NCI-H2107 treated with DMSO at 0.1 percent for 48 hours (cell line): Measurements from ENCODE around the gene C1orf167.

Experiments
- DNase-seq: peaks from one replicate; lab custom pipeline; 2025; ENCODE audit not compliant: unreplicated experiment; lab: John Stamatoyannopoulos, UW

Gene C1orf167

DNA sequence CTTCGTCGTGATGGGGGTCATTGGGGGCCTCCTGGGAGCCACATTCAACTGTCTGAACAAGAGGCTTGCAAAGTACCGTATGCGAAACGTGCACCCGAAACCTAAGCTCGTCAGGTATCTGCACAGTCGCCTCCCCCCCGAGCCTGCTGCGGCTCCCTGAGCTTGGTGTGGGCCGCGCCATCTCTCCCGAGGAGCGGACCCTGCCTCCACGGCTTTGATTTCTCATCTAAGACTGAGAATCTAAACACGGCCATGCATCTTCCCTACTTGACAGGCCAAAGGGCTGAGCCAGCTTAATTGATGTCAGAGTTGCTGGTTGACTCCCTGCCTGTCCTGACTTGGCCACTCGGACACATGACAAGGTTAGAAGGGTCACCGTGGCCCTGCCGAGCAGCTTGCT lies 66.5 kb downstream of the C1orf167 start:
- no peak for DNase-seq

DNA sequence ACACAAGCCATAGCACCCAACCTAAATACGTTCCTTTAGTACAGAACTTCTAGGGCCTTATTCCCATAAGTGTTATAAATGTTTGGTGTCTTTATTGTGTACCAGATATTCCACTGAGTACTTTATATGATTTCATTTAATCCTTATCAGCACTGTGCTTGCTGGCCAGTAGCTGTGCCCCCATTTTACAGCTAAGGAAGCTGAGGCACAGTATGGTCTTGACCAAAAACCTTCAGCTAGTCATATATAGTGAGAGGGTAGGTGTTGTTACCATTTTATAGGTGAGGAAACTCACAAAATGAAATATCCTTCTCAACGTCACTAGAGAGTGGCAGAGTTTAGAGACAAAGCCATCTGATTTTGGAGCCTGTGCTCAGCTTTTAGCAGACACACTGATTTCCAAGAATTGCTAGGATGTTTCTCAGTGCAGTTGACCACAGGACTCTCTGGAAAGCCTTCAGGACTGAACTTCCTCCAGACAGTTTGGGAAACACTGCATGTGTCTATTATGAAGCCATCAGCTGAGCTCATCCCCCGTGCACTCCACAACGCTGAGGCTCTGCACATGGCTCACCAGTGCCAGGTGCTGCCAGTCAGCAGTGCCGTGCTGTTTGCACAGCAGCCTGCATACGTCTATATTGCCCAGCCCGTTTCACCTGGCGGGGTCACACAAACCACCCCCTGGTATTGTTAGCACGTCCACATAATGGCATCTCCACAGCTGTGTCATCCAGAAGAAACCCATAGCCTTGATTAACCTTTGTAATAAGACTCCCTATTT lies 70.1 kb downstream of the C1orf167 start:
- DNase-seq, result peak; percentile 80

DNA sequence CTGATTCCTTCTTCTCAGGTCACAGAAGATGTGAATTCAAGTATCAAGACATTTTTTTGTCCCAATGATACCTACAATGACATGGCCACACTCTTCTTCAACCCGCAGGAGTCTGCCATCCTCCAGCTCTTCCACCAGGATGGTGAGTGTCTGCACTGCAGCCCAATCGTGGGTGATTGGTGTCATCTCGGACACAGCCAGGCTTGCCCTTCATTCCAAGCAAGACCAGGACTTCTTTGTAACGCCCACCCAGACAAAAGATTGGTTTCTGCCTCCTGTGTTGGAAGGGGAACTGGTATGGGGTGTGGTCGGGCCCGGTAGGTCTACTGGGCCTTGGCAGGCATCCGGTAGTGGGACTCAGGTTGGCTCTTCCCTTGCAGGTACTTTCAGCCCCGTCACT lies 71.5 kb downstream of the C1orf167 start:
- no peak for DNase-seq

DNA sequence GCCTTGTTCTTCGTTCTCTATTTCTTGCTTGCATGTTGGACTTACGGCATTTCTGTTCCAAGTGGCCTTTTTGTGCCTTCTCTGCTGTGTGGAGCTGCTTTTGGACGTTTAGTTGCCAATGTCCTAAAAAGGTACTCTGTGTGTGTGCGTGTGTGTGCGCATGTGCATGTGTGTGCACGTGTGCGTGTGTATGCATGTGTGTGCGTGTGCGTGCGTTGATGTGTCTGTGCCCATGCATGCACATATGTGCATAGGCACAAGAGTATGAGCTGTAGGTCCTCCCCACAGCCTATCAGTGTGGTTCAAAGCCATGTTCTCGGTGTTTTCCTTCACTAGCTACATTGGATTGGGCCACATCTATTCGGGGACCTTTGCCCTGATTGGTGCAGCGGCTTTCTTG lies 71.9 kb downstream of the C1orf167 start:
- no peak for DNase-seq

DNA sequence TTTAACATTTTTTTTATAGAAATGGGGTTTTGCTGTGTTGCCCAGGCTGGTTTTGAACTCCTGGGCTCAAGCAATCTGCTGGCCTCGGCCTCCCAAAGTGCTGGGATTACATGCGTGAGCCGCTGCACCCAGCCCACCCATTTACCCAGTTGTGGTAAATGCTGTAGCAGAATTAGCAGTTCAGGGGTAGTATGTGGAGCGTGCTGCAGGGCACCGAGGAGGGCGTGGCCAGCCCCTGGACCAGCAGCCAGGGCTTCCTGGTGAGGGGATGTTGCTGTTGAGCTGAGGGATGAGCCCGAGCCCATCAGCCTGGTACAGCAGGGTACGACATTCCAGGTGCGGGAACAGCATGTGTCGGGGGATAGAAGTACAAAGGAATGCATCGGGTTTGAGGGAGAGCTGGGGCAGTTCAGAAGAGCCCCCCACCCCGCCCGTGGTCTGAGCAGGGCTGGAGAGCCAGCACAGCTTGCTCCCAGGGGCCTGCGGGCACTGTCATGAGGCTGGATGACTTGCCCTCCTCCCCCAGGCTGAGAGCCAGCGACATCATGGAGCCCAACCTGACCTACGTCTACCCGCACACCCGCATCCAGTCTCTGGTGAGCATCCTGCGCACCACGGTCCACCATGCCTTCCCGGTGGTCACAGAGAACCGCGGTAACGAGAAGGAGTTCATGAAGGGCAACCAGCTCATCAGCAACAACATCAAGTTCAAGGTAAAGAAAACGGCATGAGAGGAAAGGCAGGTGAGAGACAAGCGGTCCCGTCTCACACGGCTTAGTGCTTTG lies 73.6 kb downstream of the C1orf167 start:
- no peak for DNase-seq

DNA sequence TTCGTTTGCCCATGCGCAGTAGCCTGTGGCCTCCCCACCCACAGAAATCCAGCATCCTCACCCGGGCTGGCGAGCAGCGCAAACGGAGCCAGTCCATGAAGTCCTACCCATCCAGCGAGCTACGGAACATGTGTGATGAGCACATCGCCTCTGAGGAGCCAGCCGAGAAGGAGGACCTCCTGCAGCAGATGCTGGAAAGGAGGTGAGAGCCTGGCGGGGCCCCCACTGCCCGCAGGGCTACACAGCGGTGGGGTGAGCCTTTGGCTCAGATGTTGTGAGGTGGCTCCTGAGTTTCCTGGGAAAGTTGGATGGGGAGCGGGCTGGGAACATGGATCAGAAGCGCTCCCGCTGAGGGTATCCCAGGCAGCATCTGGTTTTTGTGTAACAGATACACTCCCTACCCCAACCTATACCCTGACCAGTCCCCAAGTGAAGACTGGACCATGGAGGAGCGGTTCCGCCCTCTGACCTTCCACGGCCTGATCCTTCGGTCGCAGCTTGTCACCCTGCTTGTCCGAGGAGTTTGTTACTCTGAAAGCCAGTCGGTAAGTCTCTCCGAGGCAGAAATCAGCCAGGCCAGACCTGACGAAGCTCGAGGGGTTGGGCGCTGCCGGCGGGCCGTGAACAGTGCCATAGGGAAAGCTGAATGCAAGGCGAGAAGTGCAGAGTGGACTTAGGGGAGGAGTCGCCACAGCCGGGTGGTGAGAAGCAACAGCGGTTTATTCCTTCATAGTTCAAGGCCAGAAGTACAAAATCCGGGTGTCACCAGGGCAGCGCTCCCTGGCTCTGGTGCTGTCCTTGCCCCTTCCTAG lies 75.2 kb downstream of the C1orf167 start:
- DNase-seq, result no peak

DNA sequence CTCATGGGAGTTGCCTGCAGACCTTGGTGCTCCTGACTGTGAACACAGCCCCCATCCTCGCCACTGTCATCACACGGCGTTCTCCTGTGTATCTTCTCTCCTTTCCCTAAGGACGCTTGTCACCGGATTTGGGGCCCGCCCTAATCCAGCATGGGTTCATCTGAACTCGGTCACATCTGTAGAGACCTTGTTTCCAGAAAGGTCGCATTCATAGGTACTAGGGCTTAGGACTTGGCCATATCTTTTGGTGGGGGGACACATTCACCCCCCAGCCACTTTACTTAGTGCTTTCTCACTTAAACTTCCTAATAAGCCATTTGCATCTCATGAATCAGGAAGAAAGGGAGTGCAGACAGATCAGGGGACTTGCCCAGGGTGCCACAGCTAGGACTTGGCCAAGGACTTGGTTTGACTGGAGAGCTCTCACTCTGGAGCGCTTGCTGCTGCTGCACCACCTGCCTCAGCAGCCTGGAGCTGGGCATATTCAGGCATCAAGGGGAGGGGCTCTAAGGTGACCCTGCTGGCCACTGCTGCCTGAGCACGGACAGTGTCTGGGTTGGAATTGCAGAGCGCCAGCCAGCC lies 75.9 kb downstream of the C1orf167 start:
- no peak for DNase-seq

DNA sequence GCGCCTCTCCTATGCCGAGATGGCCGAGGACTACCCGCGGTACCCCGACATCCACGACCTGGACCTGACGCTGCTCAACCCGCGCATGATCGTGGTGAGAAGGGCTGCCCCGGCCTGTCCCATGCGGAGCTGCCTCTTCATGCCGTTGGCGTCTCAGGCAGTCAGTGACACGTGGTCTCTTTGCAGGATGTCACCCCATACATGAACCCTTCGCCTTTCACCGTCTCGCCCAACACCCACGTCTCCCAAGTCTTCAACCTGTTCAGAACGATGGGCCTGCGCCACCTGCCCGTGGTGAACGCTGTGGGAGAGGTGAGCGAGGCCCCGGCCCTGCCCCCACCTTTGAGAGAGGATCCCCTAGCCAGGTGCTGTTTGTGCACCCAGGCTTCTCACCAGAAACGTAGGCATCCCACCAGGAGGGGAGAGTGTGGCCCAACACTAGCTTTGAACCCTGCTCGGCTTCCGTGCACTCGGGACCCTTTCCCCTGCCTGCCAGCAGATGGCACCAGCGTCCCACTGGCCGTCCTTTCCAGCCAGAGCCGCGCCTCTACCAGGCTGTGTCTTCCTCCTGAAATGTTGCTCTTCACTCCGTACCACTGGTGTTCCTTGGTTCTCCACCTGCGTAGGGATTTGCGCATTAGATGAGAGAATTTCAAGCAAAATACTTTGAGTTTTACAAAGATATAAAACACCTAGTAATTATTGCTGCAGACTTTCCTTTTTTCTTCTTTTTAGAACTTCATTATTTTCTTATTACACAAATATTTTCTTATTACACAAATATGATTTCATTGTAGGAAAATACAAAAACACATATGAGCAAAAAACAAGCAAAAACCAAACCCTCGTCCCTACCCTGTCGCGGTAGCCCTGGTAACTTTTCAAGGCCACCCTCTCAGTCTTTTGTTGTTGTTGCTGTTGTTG lies 76.6 kb downstream of the C1orf167 start:
- peak; percentile 42 for DNase-seq
